Body of pancreas (tissue), 4 donors: ENCODE data around the gene TMOD2.
A peak's percentile ranks its signal among the peaks of the same experiment; 100 is the strongest.

Source experiments
- CTCF ChIP-seq, 7 experiments: fragments of 450-650 bp in 4 of 7; fragments of 200-600 bp in 3 of 7; sonication (generic) in 3 of 7; IDR thresholded peaks; one replicate each; pipeline ENCODE4 v1.5.1; 2016 to 2019; ENCODE audit warnings: antibody characterized with exemption in 7 of 7
- POLR2A ChIP-seq, 3 donors: fragments of 450-650 bp; IDR thresholded peaks; one replicate each; pipeline ENCODE4 v1.6.1; 2016; ENCODE audit warnings: antibody characterized with exemption in 3 of 3, mild to moderate bottlenecking in 2 of 3

GRCh38 chr15:51829376-51830275 is 78.2 kb downstream of the TMOD2 start, which contains the start of gene TMOD3:
- TF ChIP-seq POLR2A (IDR thresholded peaks at IDR 0.05) (peak; percentile 88 to 94 (median 94)), CTCF (IDR thresholded peaks at IDR 0.05) (peak in 2 of 7 experiments; percentile 20 to 21)
